PFSK-1 (cell line): ENCODE results near the gene SRRM5.

ENCODE experiments used
- FOXP2 ChIP-seq: optimal IDR thresholded peaks from 2 replicates; pipeline ENCODE3; 2011; ENCODE audit warnings: borderline replicate concordance, control low read depth, inconsistent platforms; ENCODE audit not compliant: insufficient read depth; ENCODE audit errors: extremely low read length, extremely low read depth
- POLR2AphosphoS5 ChIP-seq: IDR thresholded peaks from 2 replicates; pipeline ENCODE4 v1.6.1; 2012; ENCODE audit warnings: low read depth, mild to moderate bottlenecking, control low read depth, low read length, moderate library complexity
- REST ChIP-seq, 2 experiments: IDR thresholded peaks; 2 replicates each; pipeline versions ENCODE4 v1.6.1 to v1.8.0; 2011 to 2012; ENCODE audit warnings: low read depth in 2 of 2, low read length in 2 of 2, control low read depth in 1 of 2, inconsistent platforms in 1 of 2, mild to moderate bottlenecking in 1 of 2, moderate library complexity in 1 of 2; ENCODE audit not compliant: insufficient read depth in 1 of 2
- SIN3A ChIP-seq: IDR thresholded peaks from 2 replicates; pipeline ENCODE4 v1.6.1; 2012; ENCODE audit warnings: mild to moderate bottlenecking, low read length, moderate library complexity, borderline replicate concordance; ENCODE audit not compliant: insufficient read depth
- TAF1 ChIP-seq: IDR thresholded peaks from 2 replicates; pipeline ENCODE4 v1.6.1; 2012; ENCODE audit warnings: low read length, control low read depth, borderline replicate concordance; ENCODE audit not compliant: insufficient read depth

Gene SRRM5

DNA sequence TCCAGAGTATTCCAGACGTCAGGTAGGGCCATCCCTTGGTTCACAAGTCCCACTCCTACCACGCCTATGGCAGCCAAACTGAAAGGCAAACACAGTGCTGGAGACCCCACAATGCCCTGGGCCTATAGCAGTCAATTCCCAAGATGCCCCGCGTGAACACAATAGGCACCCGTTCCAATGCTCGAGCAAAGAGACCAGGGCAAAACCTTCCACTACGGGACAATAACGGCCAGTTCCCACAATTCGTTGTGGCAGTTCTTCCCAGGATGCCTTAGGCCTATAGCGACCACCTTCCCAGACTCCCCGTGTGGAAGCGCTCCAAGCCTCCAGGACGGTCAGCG lies 7.0 kb downstream of the SRRM5 start:
- no peak for TF ChIP-seq POLR2AphosphoS5
- TF ChIP-seq SIN3A = no peak
- TF ChIP-seq FOXP2 = no peak
- no peak for TF ChIP-seq REST (IDR thresholded peaks at IDR 0.05; ENCODE audit: insufficient read depth in 1 of 2, low read depth in 2 of 2, low read length in 2 of 2)
- TF ChIP-seq TAF1 = no peak

DNA sequence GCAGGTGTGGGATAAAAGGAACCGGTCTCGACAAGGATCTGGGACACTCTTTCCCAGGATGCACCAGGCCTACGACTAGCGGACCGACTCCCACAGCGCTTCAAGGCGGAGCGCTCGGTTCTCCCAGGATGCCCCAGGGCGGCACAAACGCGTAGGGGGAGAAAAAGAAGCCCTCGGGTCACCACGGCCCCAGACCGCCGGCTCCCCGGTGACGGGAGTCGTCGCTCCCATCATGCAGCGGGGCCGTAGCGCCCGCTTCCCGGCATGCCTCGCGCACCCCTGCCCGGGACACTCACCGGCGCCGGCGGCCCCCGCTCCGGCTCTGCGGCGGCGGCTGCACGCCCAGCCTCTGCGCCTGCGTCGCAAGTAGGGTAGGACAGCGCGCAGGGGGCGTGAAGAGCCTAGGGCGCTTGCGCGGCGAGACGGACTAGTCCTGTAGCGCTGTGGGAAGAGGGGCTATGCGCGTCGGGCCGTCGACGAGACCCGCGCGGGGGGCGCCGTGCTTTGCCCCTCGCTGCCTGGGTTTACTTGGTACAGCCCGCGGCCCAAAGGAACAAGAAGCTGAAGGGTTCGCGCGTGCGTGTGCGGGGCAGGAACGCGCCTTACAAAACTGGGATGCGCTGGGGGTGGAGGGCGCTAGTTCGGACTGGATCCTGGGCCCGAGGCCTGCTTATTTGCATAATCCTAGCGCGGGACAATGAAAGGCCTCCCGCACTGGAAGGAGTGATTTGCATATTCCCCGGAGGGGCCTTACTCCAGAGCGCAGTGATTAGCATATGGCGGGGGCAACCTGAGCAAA lies 7.6 kb downstream of the SRRM5 start, which contains the start of gene ZNF428:
TSS of gene ZNF428 (minus strand) at position 368 of the 799 bp plus-strand sequence. CDS start 5,325 bp downstream, outside the sequence.
- TF ChIP-seq TAF1 = no peak
- no peak for TF ChIP-seq SIN3A
- peak; percentile 71; the same call in 1 of the 2 replicates for TF ChIP-seq POLR2AphosphoS5
- 0 out of 4 replicates have a peak, but pooled peaks of 1 of the 2 experiments have one; percentile 4 for TF ChIP-seq REST (IDR thresholded peaks at IDR 0.05; ENCODE audit: insufficient read depth in 1 of 2, low read depth in 2 of 2, low read length in 2 of 2)
- peak; percentile 5 for TF ChIP-seq FOXP2

DNA sequence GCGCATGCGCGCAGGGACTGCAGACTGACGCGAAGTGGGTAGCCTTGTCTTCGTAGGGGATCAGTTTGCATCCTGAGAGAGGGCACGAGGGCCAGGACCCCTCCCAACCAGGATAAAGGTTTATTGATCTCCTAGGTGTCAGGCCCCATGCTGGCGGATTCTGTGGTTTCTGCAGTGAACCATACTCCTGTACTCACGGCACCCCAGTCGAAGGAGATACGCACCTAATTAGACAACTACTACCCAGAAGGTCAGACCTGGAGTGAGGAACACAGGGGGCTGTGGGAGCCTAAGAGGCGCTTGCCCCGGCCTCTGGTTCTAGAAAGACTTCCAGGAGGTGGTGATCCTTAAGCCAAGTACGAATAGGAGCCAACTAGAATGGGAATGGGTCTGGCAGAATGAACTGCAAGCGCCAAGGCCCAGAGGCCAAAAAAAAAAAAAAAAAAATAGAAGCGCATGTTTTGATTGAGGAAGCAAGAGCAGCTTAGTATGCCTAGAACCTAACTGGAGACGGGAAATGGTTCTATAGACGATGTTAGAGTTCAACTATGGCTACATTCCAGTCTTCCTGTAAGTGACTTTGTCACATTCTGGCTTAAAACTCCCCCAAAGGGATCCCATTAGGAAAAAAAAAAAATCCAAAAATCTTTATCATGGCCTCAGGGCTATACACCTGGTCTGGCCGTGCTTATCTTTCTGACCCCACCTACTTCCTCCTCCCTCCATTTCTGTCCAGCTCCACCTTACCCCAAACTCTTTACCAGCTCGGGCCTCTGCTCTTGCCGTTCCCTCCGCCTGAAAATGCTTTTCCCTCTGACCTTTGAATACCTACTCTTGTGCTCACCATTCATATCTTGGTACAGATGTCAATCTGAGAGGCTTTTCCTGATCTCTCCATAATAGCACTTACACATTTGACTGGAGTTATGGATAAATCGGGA lies 8.4 kb downstream of the SRRM5 start:
- no peak for TF ChIP-seq POLR2AphosphoS5
- TF ChIP-seq SIN3A = no peak
- no peak for TF ChIP-seq TAF1
- no peak for TF ChIP-seq REST (IDR thresholded peaks at IDR 0.05; ENCODE audit: insufficient read depth in 1 of 2, low read depth in 2 of 2, low read length in 2 of 2)
- TF ChIP-seq FOXP2 = no peak

DNA sequence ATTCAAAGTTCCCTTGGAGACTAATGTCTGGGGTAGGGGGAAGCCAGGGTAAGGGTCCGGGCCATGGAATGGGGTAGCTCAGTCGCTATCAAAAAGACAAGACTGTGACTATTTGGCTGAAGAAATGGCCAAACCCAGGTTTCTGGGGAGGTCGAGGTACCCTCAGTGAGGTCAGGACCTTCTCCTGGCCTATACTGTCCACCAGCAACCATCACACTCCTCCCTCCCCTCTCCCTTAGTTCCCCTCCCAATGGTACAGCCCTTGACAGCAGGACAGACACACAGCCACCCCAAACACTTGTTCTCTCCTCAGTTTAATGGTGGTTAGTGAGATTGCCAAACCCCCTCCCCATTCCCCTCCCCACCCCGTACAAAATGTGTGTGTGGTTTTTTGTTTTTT lies 10.2 kb downstream of the SRRM5 start:
- TF ChIP-seq POLR2AphosphoS5 (no peak), REST (IDR thresholded peaks at IDR 0.05; ENCODE audit: insufficient read depth in 1 of 2, low read depth in 2 of 2, low read length in 2 of 2) (no peak), SIN3A (no peak), TAF1 (no peak), FOXP2 (no peak)
